GM23338 (cell line): ENCODE data around the gene ENPP7. TPM values are rescaled to one million over a fixed set of nuclear protein-coding genes. Genes with fewer than 3 reads are reported as not detected.

Experiments
- ATAC-seq: fragments of 200-7000 bp; cut with Tn5 transposase; 3 replicates; pipeline ENCODE4 v1.9.1; 2020
- DNase-seq: peaks from one replicate; pipeline ENCODE4 v3.0.0-alpha.2; 2015; ENCODE audit warnings: low spot score
- H2AFZ ChIP-seq: fragments of 200-600 bp; sonication (generic); 2 replicates; pipeline ENCODE4 v1.8.0; 2016; ENCODE audit warnings: antibody characterized with exemption, mild to moderate bottlenecking, moderate library complexity
- H3F3A ChIP-seq: fragments of 200-600 bp; sonication (generic); replicated peaks from 2 replicates; pipeline ENCODE4 v1.8.0; 2017; ENCODE audit warnings: antibody characterized with exemption, mixed run types, low read depth
- H3K27ac ChIP-seq: fragments of 200-600 bp; sonication (generic); 2 replicates; pipeline ENCODE4 v1.6.1; 2016; ENCODE audit warnings: low read depth
- H3K27me3 ChIP-seq: fragments of 200-600 bp; sonication (generic); 2 replicates; pipeline ENCODE4 v1.8.0; 2016; ENCODE audit warnings: mild to moderate bottlenecking, mixed run types, moderate library complexity; ENCODE audit not compliant: insufficient read depth
- H3K36me3 ChIP-seq: fragments of 200-600 bp; sonication (generic); 2 replicates; pipeline ENCODE4 v1.8.0; 2016; ENCODE audit warnings: mild to moderate bottlenecking; ENCODE audit not compliant: insufficient read depth
- H3K4me1 ChIP-seq: fragments of 200-600 bp; sonication (generic); 2 replicates; pipeline ENCODE4 v1.8.0; 2016; ENCODE audit warnings: mild to moderate bottlenecking, moderate library complexity; ENCODE audit not compliant: insufficient read depth
- H3K4me2 ChIP-seq: fragments of 200-600 bp; sonication (generic); 2 replicates; pipeline ENCODE4 v1.7.1; 2017; ENCODE audit warnings: mixed run types
- H3K4me3 ChIP-seq: fragments of 200-600 bp; sonication (generic); 2 replicates; pipeline ENCODE4 v1.6.1; 2016; ENCODE audit warnings: mixed run types
- H3K79me2 ChIP-seq: fragments of 200-600 bp; sonication (generic); replicated peaks from 2 replicates; pipeline ENCODE4 v1.8.0; 2017; ENCODE audit warnings: mild to moderate bottlenecking; ENCODE audit not compliant: insufficient read depth
- H3K9me2 ChIP-seq: fragments of 200-600 bp; sonication (generic); 2 replicates; pipeline ENCODE4 v1.8.0; 2017; ENCODE audit not compliant: insufficient read depth
- H4K20me1 ChIP-seq: fragments of 200-600 bp; sonication (generic); replicated peaks from 2 replicates; pipeline ENCODE4 v1.8.0; 2017; ENCODE audit warnings: mild to moderate bottlenecking; ENCODE audit not compliant: insufficient read depth
- H3K27ac Mint-ChIP-seq: 2 replicates; pipeline ENCODE4 v1.8.0; 2020; ENCODE audit warnings: inconsistent platforms, mild to moderate bottlenecking, moderate library complexity, mixed read lengths
- H3K27me3 Mint-ChIP-seq: 3 replicates; pipeline ENCODE4 v1.8.0; 2022; ENCODE audit warnings: low read depth, mild to moderate bottlenecking, moderate library complexity, mixed read lengths, inconsistent platforms; ENCODE audit not compliant: insufficient read depth, poor library complexity
- H3K36me3 Mint-ChIP-seq: 3 replicates; pipeline ENCODE4 v1.8.0; 2021; ENCODE audit warnings: low read depth, mild to moderate bottlenecking, inconsistent platforms, moderate library complexity, mixed read lengths
- H3K4me1 Mint-ChIP-seq: 3 replicates; pipeline ENCODE4 v1.8.0; 2020; ENCODE audit warnings: mild to moderate bottlenecking, inconsistent platforms, mixed read lengths
- H3K4me3 Mint-ChIP-seq: 3 replicates; pipeline ENCODE4 v1.8.0; 2021; ENCODE audit warnings: moderate library complexity, mild to moderate bottlenecking, inconsistent platforms, mixed read lengths
- H3K9me3 Mint-ChIP-seq: 3 replicates; pipeline ENCODE4 v1.8.0; 2020; ENCODE audit warnings: moderate library complexity, mild to moderate bottlenecking, inconsistent platforms, mixed read lengths
- CREB1 ChIP-seq: fragments of 250-450 bp; sonication (Bioruptor Pico); IDR thresholded peaks from 2 replicates; pipeline ENCODE4 v1.5.0; 2020; ENCODE audit warnings: low read depth, mild to moderate bottlenecking, moderate library complexity
- CTCF ChIP-seq, 2 experiments: fragments of 200-600 bp in 1 of 2; sonication (generic) in 1 of 2; conservative IDR thresholded peaks; 2 replicates each; pipeline versions ENCODE4 v1.5.1 to v1.6.1; 2016 to 2017; ENCODE audit warnings: antibody characterized with exemption in 2 of 2, low read depth in 2 of 2, mild to moderate bottlenecking in 2 of 2, moderate library complexity in 1 of 2
- ETS1 ChIP-seq: IDR thresholded peaks from 2 replicates; pipeline ENCODE4 v1.6.1; 2016; ENCODE audit warnings: antibody characterized with exemption
- EZH2 ChIP-seq: fragments of 200-600 bp; sonication (generic); IDR thresholded peaks from one replicate; pipeline ENCODE4 v1.8.0; 2017; ENCODE audit warnings: antibody characterized with exemption, mild to moderate bottlenecking, low read depth; ENCODE audit not compliant: unreplicated experiment
- JUNB ChIP-seq: IDR thresholded peaks from one replicate; pipeline ENCODE4 v1.6.1; 2016; ENCODE audit warnings: antibody characterized with exemption; ENCODE audit not compliant: unreplicated experiment
- NANOG ChIP-seq: IDR thresholded peaks from 2 replicates; pipeline ENCODE4 v1.6.1; 2016; ENCODE audit warnings: antibody characterized with exemption, borderline replicate concordance
- POLR2AphosphoS5 ChIP-seq: IDR thresholded peaks from 2 replicates; pipeline ENCODE4 v1.6.1; 2016; ENCODE audit warnings: antibody characterized with exemption, low read depth
- REST ChIP-seq: IDR thresholded peaks from one replicate; pipeline ENCODE4 v1.6.1; 2018; ENCODE audit warnings: antibody characterized with exemption; ENCODE audit not compliant: unreplicated experiment
- ZNF114 ChIP-seq: fragments of 250-450 bp; sonication (Bioruptor Pico); IDR thresholded peaks from 2 replicates; pipeline ENCODE4 v1.5.0; 2020; ENCODE audit warnings: mild to moderate bottlenecking, moderate library complexity
- polyA plus RNA-seq: library from polyadenylated mRNA; unstranded; fragments of >200 nt; fragmentation: Nextera tagmentation; extraction: Ambion mirVana; gene quantifications from 2 replicates; pipeline ENCODE4 v1.2.1, GENCODE V29; 2016
- total RNA-seq: library from RNA; depleted of rRNA; stranded (reverse); fragments of >200 nt; shearing (Covaris generic); gene quantifications from 2 replicates; pipeline ENCODE4 v1.2.3, GENCODE V29; 2014

Gene ENPP7
- total and polyA plus RNA-seq, 2 experiments from 2014 or later: not detected

GRCh38 chr17:79714176-79715097 is 16.3 kb upstream of the ENPP7 start (continued):
- no peak for TF ChIP-seq REST
- TF ChIP-seq CTCF (conservative IDR thresholded peaks at IDR 0.05; ENCODE audit: low read depth in 2 of 2): no peak
- no peak for TF ChIP-seq CREB1 (CRISPR knock-in tag)

- Mint-ChIP-seq H3K27me3 (peaks cover 11% of the 10 kb centered on the region), H3K27ac (no peak overlapping the region), H3K4me3 (no peak overlapping the region), H3K4me1 (no peaks in the 10 kb centered on the region; the same call in 2 of the 3 replicates), H3K9me3 (peaks cover 6% of the 10 kb centered on the region; the same call in 1 of the 3 replicates), H3K36me3 (no peaks in the 10 kb centered on the region)
- no peaks in the 10 kb centered on the region for H4K20me1 ChIP-seq
- no peaks in the 10 kb centered on the region for H3K36me3 ChIP-seq
- H2AFZ ChIP-seq: no peak overlapping the region
- no peak for ATAC-seq
- H3K4me3 ChIP-seq: no peak overlapping the region
- no peaks in the 10 kb centered on the region for H3K9me2 ChIP-seq
- no peaks in the 10 kb centered on the region for H3K27me3 ChIP-seq
- no peaks in the 10 kb centered on the region for H3K79me2 ChIP-seq
- no peak overlapping the region for H3K27ac ChIP-seq
- no peaks in the 10 kb centered on the region for H3K4me1 ChIP-seq
- H3K4me2 ChIP-seq: no peak overlapping the region
- no peak for DNase-seq
- H3F3A ChIP-seq: no peaks in the 10 kb centered on the region
- no peak for TF ChIP-seq ETS1
- no peak for TF ChIP-seq EZH2
- TF ChIP-seq CREB1 (CRISPR knock-in tag): no peak
- no peak for TF ChIP-seq POLR2AphosphoS5
- no peak for TF ChIP-seq ZNF114 (CRISPR knock-in tag)
- TF ChIP-seq NANOG: no peak
- no peak for TF ChIP-seq JUNB
- TF ChIP-seq CTCF (conservative IDR thresholded peaks at IDR 0.05; ENCODE audit: low read depth in 2 of 2): no peak
These were observed 15.4 kb upstream of the ENPP7 start for GRCh38 chr17:79715098-79715942.
